ENCODE measurements around the gene ASTL. TPM values are rescaled to one million over a fixed set of nuclear protein-coding genes. Genes with fewer than 3 reads are reported as not detected.
A peak's percentile ranks its signal among the peaks of the same experiment; 100 is the strongest.

The ASTL gene
- polyA plus RNA-seq, 1 experiment = not detected

- peak; percentile 43 for DNase-seq (ENCODE audit: low read depth, low spot score)
These were observed 37.6 kb upstream of the ASTL start for GRCh38 chr2:96175951-96176350.

GRCh38 chr2:96174251-96175144 is 36.2 kb upstream of the ASTL start:
- H3K27me3 ChIP-seq (ENCODE audit: control insufficient read depth, insufficient read depth, low read length) = no peaks in the 10 kb centered on the region
- peak; percentile 18 for DNase-seq (ENCODE audit: low read depth, low spot score)
- no peak overlapping the region for H3K4me3 ChIP-seq (ENCODE audit: low read depth, low read length)
- POLR2A ChIA-PET = no interaction called here
- H3K27ac ChIP-seq (ENCODE audit: low read depth, low read length) = no peak overlapping the region
- no peaks in the 10 kb centered on the region for H3K9me3 ChIP-seq (ENCODE audit: control insufficient read depth, insufficient read depth, low read length)
- TF ChIP-seq CTCF (IDR thresholded peaks at IDR 0.05; ENCODE audit: low read depth, low read length) = peak; percentile 94
- CTCF ChIA-PET = interaction anchor here (0.6 to 4.1 kb wide), 36 partner anchors 8 to 233 kb away, joined by 3 to 54 read pairs (median 5); partner anchors contain the start of genes ASTL and STARD7

More at GRCh38 chr2:96175951-96176350, 37.6 kb upstream of the ASTL start:
- H3K27me3 ChIP-seq (ENCODE audit: control insufficient read depth, insufficient read depth, low read length) = no peaks in the 10 kb centered on the region
- ChIA-PET CTCF (interaction anchor here (0.7 to 4.1 kb wide), 13 partner anchors 10 to 357 kb away, joined by 3 to 54 read pairs (median 15); partner anchors contain the start of gene ASTL), POLR2A (no interaction called here)
- H3K27ac ChIP-seq (ENCODE audit: low read depth, low read length) = peak overlapping the region; percentile 11
- no peak overlapping the region for H3K4me3 ChIP-seq (ENCODE audit: low read depth, low read length)
- H3K9me3 ChIP-seq (ENCODE audit: control insufficient read depth, insufficient read depth, low read length) = no peaks in the 10 kb centered on the region
- TF ChIP-seq CTCF (IDR thresholded peaks at IDR 0.05; ENCODE audit: low read depth, low read length) = no peak

DNA sequence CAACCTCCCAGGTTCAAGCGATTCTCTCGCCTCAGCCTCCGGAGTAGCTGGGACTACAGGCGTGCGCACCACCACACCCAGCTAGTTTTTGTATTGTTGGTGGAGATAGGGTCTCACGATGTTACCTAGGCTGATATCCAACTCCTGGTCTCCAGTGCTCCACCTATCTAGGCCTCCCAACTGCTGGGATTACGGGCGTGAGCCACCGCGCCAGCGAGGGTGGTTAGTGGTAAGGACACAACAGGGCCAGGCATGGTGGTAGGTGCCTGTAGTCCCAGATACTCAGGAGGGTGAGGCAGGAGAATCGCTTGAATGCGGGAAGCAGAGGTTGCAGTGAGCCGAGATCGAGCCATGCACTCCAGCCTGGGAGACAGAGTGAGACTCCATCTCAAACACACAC is 33.5 kb upstream of the ASTL start:
- TF ChIP-seq CTCF (IDR thresholded peaks at IDR 0.05; ENCODE audit: low read depth, low read length) = no peak
- H3K27me3 ChIP-seq (ENCODE audit: control insufficient read depth, insufficient read depth, low read length) = no peaks in the 10 kb centered on the region
- no peaks in the 10 kb centered on the region for H3K9me3 ChIP-seq (ENCODE audit: control insufficient read depth, insufficient read depth, low read length)
- no peak overlapping the region for H3K27ac ChIP-seq (ENCODE audit: low read depth, low read length)
- no peak overlapping the region for H3K4me3 ChIP-seq (ENCODE audit: low read depth, low read length)
- DNase-seq (ENCODE audit: low read depth, low spot score) = no peak
- CTCF ChIA-PET = no interaction called here
- POLR2A ChIA-PET = no interaction called here

GRCh38 chr2:96170626-96171025 is 32.3 kb upstream of the ASTL start:
- POLR2A ChIA-PET = no interaction called here
- CTCF ChIA-PET = interaction anchor here (0.6 kb wide), 1 partner anchor 62 kb away, joined by 3 read pairs; no protein-coding TSS in a partner anchor

More at GRCh38 chr2:96170626-96171025, 32.3 kb upstream of the ASTL start:
- no peak for DNase-seq (ENCODE audit: low read depth, low spot score)
- Histone ChIP-seq H3K27me3 (ENCODE audit: control insufficient read depth, insufficient read depth, low read length) (no peaks in the 10 kb centered on the region), H3K9me3 (ENCODE audit: control insufficient read depth, insufficient read depth, low read length) (no peaks in the 10 kb centered on the region), H3K4me3 (ENCODE audit: low read depth, low read length) (no peak overlapping the region), H3K27ac (ENCODE audit: low read depth, low read length) (no peak overlapping the region)
- no peak for TF ChIP-seq CTCF (IDR thresholded peaks at IDR 0.05; ENCODE audit: low read depth, low read length)
